ENCODE measurements around the gene PRR9.

PRR9 gene

GRCh38 chr1:153192697-153193096 is 24.7 kb upstream of the PRR9 start:
- no peak overlapping the region for H3K4me3 ChIP-seq (ENCODE audit: low read depth, low read length)
- TF ChIP-seq CTCF (conservative IDR thresholded peaks at IDR 0.05; ENCODE audit: low read depth, low read length) = no peak
- no peak for DNase-seq (ENCODE audit: low read depth)

- H3K4me3 ChIP-seq (ENCODE audit: low read depth, low read length) = no peak overlapping the region
- no peak for TF ChIP-seq CTCF (conservative IDR thresholded peaks at IDR 0.05; ENCODE audit: low read depth, low read length)
- no peak for DNase-seq (ENCODE audit: low read depth)
These were observed 22.9 kb upstream of the PRR9 start for GRCh38 chr1:153194331-153195050.

GRCh38 chr1:153195216-153195615 is 22.2 kb upstream of the PRR9 start:
- H3K4me3 ChIP-seq (ENCODE audit: low read depth, low read length) = no peak overlapping the region
- no peak for DNase-seq (ENCODE audit: low read depth)
- TF ChIP-seq CTCF (conservative IDR thresholded peaks at IDR 0.05; ENCODE audit: low read depth, low read length) = no peak

GRCh38 chr1:153202006-153202405 is 15.4 kb upstream of the PRR9 start:
- H3K4me3 ChIP-seq (ENCODE audit: low read depth, low read length) = no peak overlapping the region
- no peak for TF ChIP-seq CTCF (conservative IDR thresholded peaks at IDR 0.05; ENCODE audit: low read depth, low read length)
- no peak for DNase-seq (ENCODE audit: low read depth)

- DNase-seq (ENCODE audit: low read depth) = no peak
- no peak for TF ChIP-seq CTCF (conservative IDR thresholded peaks at IDR 0.05; ENCODE audit: low read depth, low read length)
- H3K4me3 ChIP-seq (ENCODE audit: low read depth, low read length) = no peak within 1 kb of the TSS
These were observed 14.3 kb upstream of the PRR9 start, which contains the start of gene LELP1 for GRCh38 chr1:153203130-153203529. Gene LELP1, plus strand, starts transcription at chr1:153203430. Its CDS starts 1,278 bp downstream, at chr1:153204708.

GRCh38 chr1:153206631-153207030 is 10.8 kb upstream of the PRR9 start:
- DNase-seq (ENCODE audit: low read depth) = no peak
- no peak overlapping the region for H3K4me3 ChIP-seq (ENCODE audit: low read depth, low read length)
- no peak for TF ChIP-seq CTCF (conservative IDR thresholded peaks at IDR 0.05; ENCODE audit: low read depth, low read length)

GRCh38 chr1:153210206-153210605 is 7.2 kb upstream of the PRR9 start:
- no peak overlapping the region for H3K4me3 ChIP-seq (ENCODE audit: low read depth, low read length)
- TF ChIP-seq CTCF (conservative IDR thresholded peaks at IDR 0.05; ENCODE audit: low read depth, low read length) = no peak
- no peak for DNase-seq (ENCODE audit: low read depth)

All from choroid plexus epithelial cell (primary cell).